ENCODE measurements around the gene SLFN14.
"Not testable (repeated sequence)": the region's sequence is repeated elsewhere in the genome, so short reads cannot be mapped to it uniquely, and the experiment has no call there.

The SLFN14 gene

DNA sequence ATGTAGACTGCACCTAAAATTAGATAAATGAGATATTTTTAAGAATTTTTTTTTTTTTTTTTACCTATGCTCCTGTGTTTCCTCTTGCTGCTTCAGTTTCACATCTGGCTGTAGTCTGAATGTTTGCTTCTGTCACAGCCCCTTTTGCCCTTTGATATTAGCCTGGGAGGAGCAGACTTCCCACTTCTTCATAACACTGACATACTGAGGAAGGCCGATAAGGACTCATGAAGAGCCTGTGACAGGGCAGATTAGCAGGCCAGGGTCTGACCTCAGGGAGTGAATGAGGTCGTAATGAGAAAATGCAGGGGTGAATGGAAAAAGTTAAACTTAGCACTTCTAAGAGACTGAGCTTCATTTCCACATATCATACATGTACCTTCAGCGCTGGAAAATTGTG is at the start of gene SLFN14:
SLFN14 (minus strand) TSS at position 117 of the 400 bp plus-strand sequence. CDS start 2,757 bp downstream, outside the sequence.
- peak; percentile 99 for DNase-seq

GRCh38 chr17:35609831-35610230 is 49.2 kb upstream of the SLFN14 start:
- no peak for DNase-seq

DNA sequence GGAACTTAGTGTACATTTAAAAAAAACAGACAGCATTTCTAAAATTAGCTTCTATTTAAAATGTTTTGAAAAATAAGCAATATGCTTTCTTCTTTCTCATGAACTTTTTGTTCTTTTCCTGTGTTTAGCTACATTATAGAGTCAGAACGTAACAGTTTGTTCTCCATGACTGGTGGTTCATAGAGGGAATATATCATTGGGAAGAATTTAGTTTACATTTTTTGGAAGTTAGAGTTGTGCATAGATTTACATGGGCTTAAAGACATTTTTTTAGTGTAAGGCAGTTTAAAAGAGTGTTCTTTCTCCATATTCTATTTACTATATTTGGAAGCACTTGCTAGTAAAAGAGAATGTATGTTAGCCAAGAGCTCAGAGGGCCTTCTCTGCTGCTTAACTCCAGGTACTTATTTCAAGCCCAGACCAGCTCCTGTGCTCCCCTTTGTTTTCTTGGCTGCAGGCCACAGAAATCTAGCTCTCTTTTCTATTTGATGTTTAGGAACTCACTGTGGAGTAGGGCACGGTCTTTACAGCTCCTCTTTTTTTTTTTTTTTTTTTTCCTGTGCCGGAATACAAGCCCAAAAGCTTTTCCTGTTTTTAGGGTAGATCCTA is 46.7 kb upstream of the SLFN14 start:
- no peak for DNase-seq

- no peak for DNase-seq
Measured at GRCh38 chr17:35605678-35606077, 45.1 kb upstream of the SLFN14 start.

DNA sequence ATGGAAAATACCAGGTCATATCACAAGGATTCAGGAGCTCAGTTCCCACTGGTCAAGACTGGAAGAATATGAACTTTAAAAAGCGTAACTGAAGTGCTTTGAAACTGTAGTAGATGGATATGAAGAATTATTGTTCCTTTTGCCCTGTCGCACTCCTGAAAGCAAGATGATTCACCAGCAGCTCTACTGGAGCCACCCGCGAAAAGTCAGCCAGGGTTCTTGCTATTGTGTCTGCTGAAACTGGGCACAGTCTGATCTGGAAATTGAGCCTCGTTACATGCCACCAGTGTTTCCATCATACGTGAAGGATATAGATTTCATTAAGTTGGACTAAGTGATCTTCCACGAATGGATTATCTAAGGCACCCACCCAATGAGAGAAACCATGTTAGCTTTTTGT is 43.1 kb upstream of the SLFN14 start:
- DNase-seq = no peak

DNA sequence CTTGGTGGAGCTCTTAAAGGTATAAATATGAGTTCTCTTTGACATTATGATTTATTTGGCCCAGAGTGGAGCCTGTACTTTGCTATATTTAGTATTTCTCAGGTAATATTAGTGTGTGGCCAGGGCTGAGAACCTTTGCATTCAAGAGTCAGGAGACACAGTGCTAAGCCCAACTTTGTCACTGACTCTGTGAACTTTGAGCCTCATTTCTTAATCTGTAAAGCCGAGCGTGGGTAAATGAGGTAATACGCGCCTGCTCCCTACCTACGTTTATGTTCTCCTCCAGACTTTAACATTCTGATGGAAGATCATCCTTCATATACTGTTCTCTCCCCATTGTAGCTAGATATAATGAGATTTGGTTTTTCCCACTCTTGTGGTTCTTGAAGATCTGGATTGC is 37.0 kb upstream of the SLFN14 start:
- DNase-seq = no peak

GRCh38 chr17:35596530-35597233 is 36.1 kb upstream of the SLFN14 start:
- no peak for DNase-seq

GRCh38 chr17:35596072-35596471 is 35.5 kb upstream of the SLFN14 start:
- no peak for DNase-seq

- peak; percentile 30 for DNase-seq
Measured at GRCh38 chr17:35588196-35588920, 27.7 kb upstream of the SLFN14 start.

GRCh38 chr17:35587074-35587961 is 26.7 kb upstream of the SLFN14 start, which contains the start of gene AP2B1:
TSS of gene AP2B1 (plus strand) at chr17:35587322. CDS start at chr17:35594031, 6,709 bp downstream.
- DNase-seq = peak; percentile 97

GRCh38 chr17:35586569-35587073 is 26.0 kb upstream of the SLFN14 start:
- no peak for DNase-seq

GRCh38 chr17:35584061-35584460 is 23.4 kb upstream of the SLFN14 start:
- DNase-seq = peak; percentile 36

DNA sequence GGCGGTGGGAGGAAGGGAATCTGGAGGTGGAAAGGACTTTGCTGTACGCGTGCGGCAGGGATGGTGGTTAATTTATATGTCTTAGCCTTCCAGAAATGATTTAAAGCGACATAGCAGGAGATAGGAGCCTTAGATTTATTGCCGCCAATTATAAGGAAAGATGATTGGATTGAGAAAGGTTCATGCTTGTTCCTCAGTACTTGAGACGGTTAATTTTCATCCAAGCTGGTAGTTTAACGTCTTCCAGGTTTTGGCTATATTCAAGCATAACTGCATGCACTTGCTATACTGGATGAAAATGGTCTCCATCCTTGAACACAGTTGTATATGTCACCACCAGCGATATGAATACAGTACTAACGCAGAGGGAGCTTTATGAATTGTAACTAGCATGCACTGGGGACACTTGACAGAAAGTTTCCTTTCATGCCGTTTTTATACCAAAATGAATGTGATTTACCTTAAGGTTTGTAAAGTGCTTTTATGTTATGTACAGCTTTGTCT is 18.4 kb upstream of the SLFN14 start:
- DNase-seq = peak; percentile 36

DNA sequence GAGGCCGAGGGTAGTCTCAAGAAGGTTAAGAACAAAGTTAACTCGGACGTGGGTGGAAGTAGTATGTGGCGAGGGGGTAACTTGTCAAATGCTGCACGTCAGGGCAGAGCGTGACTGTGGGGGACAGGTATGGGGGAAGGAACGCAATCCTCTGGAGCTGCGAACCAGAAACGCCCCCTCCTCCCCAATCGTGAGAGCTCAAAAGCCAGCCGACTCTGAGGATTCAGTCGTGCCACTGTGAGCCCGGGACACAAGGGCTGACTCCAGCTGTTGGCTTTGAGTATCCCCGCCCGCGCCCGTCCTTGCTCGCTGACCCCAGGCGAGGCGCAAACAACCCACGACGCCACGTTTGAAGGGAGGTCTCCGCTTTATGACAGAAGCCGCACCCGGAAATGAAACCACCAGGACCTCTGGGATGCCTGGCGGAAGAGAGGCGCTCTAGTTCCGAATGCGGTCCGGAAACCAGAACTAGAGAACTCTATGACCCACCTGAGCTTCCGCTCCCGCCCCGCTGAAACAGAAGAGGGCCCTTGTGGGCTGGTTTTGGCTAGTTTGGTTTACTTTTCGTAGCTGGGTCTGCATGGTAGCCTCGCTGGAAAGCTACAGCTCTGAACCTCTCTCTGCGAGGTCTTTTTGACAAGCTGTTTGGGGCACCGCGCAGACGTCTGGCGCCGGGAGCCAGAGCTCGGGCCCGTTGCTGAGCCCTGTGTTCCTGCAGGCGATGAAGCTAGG is 17.7 kb upstream of the SLFN14 start, which contains the start of gene PEX12:
PEX12 (minus strand) TSS at position 375 of the 732 bp plus-strand sequence. CDS start 550 bp downstream, outside the sequence.
- DNase-seq = peak; percentile 98

DNA sequence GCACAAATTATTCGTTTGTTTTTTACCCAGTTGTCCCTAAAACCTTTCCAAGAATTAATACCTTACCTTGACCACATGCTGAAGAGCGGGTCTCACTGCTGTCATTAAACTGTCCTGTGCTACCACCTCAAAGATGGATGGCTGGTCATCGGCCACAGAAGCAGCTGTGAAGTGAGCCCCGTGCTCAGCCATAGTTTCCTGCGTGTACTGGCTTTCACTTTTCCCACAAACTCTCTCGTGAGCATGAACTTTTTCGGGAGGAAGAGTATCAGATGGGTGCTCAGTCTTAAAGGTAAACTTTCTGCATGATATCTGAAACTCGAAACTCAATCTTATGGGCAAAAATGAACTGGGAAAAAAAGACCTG is 17.2 kb upstream of the SLFN14 start:
- peak; percentile 27 for DNase-seq

- no peak for DNase-seq
Measured at GRCh38 chr17:35575759-35576158, 15.1 kb upstream of the SLFN14 start.

GRCh38 chr17:35569405-35569804 is 8.8 kb upstream of the SLFN14 start:
- DNase-seq = no peak

DNA sequence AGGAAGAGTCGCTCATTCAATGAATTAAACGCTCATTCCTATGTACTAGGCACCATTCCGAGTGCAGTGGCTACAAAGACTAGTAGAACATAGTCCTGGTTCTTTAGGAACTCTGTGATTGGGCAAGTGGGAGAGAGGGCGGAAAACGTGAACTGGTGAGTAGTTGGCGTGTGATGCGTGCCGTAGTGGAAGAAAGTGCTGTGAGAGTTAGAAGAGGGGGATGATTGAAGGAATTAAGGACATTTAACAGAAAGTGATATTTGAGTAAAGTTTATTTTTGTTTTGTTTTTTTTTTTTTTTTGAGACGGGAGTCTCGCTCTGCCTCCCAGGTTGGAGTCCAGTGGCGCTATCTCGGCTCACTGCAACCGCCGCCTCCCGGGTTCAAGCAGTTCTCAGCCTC is 7.9 kb upstream of the SLFN14 start:
- DNase-seq = peak; percentile 70

GRCh38 chr17:35566968-35567367 is 6.3 kb upstream of the SLFN14 start:
- DNase-seq = no peak

- DNase-seq = not testable (repeated sequence)
Measured at GRCh38 chr17:35563181-35563580, 2.6 kb upstream of the SLFN14 start.

DNA sequence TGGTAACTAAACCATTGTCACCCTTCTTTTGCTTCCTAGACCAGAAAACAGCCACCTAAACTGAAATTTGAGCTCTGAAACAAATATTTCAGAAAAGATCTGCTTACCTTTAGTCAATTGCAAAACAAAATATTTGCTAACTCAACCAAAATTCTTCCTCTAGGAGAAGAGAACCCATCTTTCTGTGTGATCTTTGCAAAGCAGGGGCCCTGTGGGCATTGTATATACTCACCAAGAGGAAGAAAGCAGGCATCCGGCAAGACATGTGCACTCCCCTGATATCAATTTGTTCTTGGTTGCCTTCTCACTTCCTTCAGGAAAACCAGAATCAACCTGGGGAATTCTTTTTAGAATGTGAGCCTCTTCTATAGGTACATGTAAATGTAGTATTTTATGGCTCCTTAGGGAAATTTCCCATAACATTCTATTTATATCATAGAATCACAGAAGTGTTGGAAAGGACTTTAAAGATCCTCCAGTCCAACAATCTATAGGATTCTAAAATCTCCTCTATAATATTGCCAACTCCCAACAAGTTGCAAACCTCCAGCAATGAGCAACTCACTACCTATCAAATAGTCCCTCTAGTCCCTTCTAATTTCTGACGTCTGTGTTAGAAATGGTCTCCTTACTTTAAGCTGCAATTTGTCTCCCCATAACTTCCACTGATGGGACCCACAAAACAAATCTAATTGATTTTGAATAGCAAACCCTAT is 966 bp downstream of the SLFN14 start:
- peak; percentile 79 for DNase-seq

All from hematopoietic multipotent progenitor cell treated with erythropoietin and hydrocortisone succinate and interleukin-3 and kit ligand, for 4 days (in vitro differentiated cells).